Mammary epithelial cell (primary cell): ENCODE results near the gene CHTOP.

Source experiments
- EZH2 ChIP-seq: IDR thresholded peaks from 2 replicates; pipeline ENCODE4 v1.6.1; 2012; ENCODE audit warnings: low read length, inconsistent platforms, borderline replicate concordance
- TF ChIP-seq, protein P1 (sequence below), 2 donors: IDR thresholded peaks in 1 of 2; conservative IDR thresholded peaks in 1 of 2; 2 replicates each; pipeline ENCODE4 v1.5.1; 2011 to 2012; ENCODE audit warnings: inconsistent platforms in 2 of 2, low read length in 2 of 2, mild to moderate bottlenecking in 2 of 2, control low read depth in 1 of 2, low read depth in 1 of 2; ENCODE audit not compliant: insufficient read depth in 1 of 2; ENCODE audit errors: extremely low read depth in 1 of 2

DNA sequence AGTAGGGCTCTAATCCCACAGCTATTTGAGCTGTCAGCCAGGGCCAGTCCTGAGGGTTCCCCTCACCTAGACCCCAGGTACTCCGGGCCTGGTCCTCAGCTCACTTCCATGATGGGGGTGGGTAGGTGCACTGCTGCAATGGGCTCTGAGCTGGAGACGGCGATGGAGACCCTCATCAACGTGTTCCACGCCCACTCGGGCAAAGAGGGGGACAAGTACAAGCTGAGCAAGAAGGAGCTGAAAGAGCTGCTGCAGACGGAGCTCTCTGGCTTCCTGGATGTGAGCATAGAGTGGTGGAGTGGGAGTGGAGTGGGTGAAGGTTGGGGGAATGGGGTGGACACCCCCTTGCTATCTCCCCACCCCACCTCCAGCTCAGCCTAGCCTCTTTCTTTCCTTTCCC lies 3.5 kb upstream of the CHTOP start:
- TF ChIP-seq, protein P1, sequence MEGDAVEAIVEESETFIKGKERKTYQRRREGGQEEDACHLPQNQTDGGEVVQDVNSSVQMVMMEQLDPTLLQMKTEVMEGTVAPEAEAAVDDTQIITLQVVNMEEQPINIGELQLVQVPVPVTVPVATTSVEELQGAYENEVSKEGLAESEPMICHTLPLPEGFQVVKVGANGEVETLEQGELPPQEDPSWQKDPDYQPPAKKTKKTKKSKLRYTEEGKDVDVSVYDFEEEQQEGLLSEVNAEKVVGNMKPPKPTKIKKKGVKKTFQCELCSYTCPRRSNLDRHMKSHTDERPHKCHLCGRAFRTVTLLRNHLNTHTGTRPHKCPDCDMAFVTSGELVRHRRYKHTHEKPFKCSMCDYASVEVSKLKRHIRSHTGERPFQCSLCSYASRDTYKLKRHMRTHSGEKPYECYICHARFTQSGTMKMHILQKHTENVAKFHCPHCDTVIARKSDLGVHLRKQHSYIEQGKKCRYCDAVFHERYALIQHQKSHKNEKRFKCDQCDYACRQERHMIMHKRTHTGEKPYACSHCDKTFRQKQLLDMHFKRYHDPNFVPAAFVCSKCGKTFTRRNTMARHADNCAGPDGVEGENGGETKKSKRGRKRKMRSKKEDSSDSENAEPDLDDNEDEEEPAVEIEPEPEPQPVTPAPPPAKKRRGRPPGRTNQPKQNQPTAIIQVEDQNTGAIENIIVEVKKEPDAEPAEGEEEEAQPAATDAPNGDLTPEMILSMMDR (conservative IDR thresholded peaks at IDR 0.05 in 1 of 2, IDR thresholded peaks at IDR 0.05 in 1 of 2; ENCODE audit: extremely low read depth in 1 of 2, insufficient read depth in 1 of 2, low read depth in 1 of 2, low read length in 2 of 2): no peak
- TF ChIP-seq EZH2: no peak
